Right renal pelvis (tissue), 4 donors: ENCODE data around the gene LRPAP1. TPM values are rescaled to one million over a fixed set of nuclear protein-coding genes. Genes with fewer than 3 reads are reported as not detected.

Experiments
- DNase-seq, 4 donors: peaks; one replicate each; pipeline ENCODE4 v3.0.0-alpha.2; 2013; ENCODE audit warnings: low read depth in 4 of 4, low spot score in 3 of 4, missing footprints in 1 of 4
- polyA plus RNA-seq, 4 donors: library from polyadenylated mRNA; unstranded; fragments of 120-200 nt; gene quantifications; one replicate each; pipeline ENCODE4 v1.2.1, GENCODE V29; 2013; ENCODE audit not compliant: insufficient read length in 4 of 4

LRPAP1 gene
- polyA plus RNA-seq, 4 donors = 193 to 241 (median 210) TPM

GRCh38 chr4:3476341-3476747 is 55.9 kb downstream of the LRPAP1 start:
- no peak for DNase-seq

DNA sequence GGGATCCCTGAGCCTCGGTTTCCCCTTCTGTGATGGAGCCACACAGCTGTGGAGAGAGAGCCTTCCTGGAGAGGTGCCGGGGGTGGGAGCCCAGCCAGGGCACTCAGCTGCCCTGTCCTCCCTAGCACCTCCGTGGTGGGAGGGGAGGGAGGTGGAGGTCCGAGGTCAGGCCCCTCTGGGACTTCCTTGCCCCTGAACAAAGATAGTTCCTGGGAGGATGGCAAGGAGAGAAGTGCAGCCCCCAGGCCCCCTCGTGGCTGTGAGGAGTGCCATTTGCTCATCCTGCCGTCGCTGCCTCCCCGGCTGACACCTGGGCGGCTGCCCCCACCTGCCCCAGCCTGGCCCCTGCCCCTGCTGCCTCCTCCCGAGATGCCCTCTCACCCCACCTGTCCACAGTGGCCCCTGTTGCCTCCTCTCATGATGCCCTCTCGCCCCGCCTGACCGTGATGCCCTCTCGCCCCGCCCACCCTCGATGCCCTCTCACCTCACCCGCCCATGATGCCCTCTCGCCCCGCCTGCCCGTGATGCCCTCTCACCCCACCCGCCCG is 56.4 kb downstream of the LRPAP1 start:
- no peak for DNase-seq

DNA sequence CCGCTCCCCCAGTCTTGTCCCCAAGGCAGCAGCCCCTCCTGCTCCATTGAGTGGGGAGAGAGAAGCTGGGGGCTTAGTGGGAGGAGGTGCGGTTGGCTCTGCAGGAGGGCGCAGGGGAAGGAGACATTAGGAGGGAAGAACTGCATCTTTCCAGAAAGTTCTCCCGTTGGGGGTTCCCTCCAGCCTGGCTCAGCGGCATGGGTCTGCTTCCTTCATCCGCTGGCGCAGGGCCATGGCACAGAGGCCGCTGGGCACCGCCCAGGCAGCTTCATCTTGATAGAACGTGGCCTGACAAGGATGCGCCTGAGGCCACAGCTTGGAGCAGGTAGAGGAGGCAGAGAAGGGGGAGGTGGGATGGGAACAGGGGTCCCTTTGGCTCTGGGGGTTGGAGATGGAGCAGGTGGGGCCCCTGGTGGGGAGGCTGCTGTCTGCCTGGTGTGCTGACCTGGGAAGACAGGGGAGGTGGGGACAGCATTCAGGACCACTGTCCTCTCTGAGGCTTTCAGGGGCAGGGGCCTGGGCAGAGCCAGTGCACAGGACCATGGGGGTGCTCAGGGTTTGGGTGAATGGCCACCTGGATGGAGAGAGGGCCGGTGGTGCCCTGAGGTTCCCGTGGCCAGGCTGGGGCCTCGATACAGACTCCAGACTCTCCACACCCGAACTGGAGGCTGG is 57.0 kb downstream of the LRPAP1 start:
- no peak for DNase-seq

DNA sequence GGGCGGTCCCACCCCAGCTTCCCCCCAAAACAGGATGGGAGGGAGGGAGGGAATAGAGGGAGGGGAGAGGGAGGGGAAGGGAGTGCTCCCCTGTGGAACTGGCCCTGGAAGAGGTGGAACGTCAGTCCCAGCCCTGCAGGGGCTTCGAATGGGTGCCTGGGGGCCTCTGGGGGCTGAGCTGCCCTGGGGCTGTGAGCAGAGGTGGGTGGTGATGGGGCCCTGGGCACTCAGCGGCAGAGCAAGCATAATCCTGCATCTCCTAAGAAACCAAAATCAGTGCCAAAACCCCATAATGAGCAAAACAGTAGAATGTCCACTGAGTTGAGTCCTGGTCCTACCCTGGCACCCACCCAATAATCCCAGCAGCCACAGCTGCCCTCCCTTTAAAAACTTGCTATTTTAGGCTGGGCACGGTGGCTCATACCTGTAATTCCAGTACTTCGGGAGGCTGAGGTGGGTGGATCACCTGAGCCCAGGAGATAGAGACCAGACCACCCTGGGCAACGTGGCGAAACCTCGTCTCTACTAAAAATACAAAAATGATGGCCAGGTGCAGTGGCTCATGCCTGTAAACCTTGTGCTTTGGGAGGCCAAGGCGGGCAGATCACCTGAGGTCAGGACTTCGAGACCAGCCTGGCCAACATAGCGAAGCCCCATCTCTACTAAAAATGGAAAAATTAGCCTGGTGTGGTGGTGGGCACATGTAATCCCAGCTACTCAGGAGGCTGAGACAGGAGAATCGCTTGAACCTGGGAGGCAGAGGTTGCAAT is 58.0 kb downstream of the LRPAP1 start:
- no peak for DNase-seq

- no peak for DNase-seq
Measured at GRCh38 chr4:3473181-3473950, 58.9 kb downstream of the LRPAP1 start.

GRCh38 chr4:3472411-3473141 is 59.6 kb downstream of the LRPAP1 start:
- no peak for DNase-seq

DNA sequence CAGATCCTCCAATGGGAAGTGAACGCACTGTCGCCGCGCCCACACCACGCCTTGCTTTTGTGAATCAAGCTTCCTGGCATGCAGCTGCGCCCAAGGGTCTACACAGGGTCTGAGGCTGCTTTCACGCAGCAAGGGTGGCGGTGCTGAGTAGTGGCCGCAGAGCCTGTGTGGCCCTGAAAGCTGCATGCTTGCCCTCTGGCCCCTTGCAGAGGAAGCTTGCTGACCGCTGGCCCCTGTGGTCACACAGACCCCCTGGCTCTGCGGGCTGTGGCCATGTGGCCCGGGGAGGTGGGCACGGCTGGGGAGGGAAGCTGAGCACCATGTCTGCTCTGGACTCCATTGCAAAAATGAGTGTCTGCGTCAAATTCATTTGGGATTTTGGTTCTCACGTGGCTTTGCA is 60.3 kb downstream of the LRPAP1 start:
- DNase-seq = no peak

GRCh38 chr4:3471098-3471760 is 61.0 kb downstream of the LRPAP1 start:
- DNase-seq = no peak

- no peak for DNase-seq
Measured at GRCh38 chr4:3470244-3471097, 61.8 kb downstream of the LRPAP1 start.

DNA sequence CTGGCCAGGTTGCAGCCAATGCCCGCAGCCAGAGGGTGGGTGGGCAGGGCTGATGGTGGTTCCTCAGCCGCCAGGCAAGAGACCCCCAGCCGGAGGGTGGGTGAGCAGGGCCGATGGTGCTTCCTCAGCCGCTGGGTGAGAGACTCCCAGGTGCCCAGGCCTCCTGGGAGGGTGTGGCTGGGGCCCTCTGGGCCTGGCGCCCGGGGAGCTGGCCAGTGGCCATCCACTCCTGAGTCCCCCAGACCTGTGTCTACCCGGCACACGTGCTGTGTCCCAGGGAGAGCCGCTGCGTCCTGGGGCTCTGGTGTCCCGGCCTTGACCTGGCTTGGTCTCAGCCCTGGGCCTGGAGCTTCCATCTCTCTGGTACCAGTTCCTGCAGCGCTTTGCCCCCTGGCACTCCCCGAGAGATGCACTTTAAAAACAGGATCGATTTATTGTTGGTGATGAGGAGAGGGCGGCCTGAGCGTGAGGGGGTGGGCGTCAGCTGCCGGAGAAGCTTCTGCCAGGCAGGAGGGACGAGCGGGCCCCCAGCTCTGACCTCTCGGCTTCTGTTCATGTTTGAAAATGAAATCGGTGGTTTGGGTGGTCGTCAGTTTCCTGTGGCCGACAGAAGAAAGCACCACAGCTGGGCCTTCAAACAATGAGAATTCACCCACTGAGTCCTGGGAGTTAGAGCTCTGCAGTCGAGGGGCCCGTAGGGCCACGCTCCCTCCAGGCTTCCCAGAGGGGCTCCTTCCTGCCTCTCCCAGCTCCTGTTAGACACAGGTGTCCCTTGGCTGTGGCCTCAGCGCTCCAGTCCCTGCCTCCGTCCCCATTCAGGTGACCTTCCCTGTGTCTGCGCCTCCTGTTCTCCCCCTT is 62.6 kb downstream of the LRPAP1 start:
- no peak for DNase-seq

- no peak for DNase-seq
Measured at GRCh38 chr4:3468804-3469203, 63.4 kb downstream of the LRPAP1 start.

- no peak for DNase-seq
Measured at GRCh38 chr4:3468154-3468553, 64.1 kb downstream of the LRPAP1 start.

GRCh38 chr4:3467601-3468031 is 64.6 kb downstream of the LRPAP1 start:
- DNase-seq = no peak

DNA sequence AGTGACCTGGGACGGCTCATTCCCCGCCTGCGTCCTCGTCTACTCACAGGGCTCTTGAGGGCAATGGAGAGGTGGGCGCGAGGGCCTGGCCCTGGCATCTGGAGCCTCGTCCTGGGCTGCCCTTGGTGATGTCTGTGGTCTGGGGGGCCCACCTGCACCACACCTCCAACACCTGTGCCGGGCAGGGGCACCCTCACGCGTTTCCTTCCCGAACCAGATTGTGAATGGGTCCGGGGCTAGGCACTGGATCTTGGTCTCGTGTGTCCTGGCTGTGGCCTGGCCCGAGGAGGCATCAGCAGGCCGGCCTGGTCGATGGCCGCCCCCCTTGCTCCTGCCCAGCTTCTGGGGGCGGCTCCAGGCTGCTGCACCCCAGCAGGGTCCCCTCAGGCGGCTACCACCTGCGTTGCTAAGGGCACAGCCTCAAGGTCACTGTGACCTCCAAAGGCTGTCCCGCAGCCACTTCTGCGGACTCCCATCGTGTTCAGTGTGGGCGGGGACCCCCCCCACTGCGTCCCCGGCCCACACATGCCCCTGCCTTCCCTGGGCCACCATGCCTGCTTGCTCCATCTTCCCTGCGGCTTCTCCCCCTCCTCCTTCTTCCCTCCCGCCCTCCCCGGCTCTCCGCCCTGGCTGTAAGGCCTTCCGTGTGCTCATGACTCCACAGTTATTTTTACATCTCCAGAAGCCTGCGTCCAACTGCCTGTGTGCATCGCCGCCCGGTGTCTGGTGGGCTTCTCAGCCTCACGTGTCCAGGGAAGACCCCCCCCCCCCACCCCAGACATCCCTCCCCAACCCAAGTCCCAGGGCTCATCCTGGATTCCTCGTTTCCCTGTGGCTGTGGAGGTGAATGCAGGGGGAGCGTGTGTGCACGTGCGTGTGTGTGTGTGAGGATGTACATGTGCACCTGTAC is 65.3 kb downstream of the LRPAP1 start:
- no peak for DNase-seq

- DNase-seq = no peak
Measured at GRCh38 chr4:3465698-3466671, 66.2 kb downstream of the LRPAP1 start.
